OCI-LY3 (cell line): ENCODE results near the gene CLEC16A.

Experiments
- EZH2phosphoT487 ChIP-seq: fragments of 200-600 bp; shearing (Covaris generic); IDR thresholded peaks from 2 replicates; pipeline ENCODE4 v1.6.1; 2018; ENCODE audit warnings: antibody characterized with exemption, mixed run types, low read depth
- TF ChIP-seq, protein P1 (sequence below): fragments of 200-600, 300-600 bp; sonication (generic); IDR thresholded peaks from 2 replicates; pipeline ENCODE4 v1.5.1; 2014; ENCODE audit warnings: antibody characterized with exemption, low read length, low read depth

DNA sequence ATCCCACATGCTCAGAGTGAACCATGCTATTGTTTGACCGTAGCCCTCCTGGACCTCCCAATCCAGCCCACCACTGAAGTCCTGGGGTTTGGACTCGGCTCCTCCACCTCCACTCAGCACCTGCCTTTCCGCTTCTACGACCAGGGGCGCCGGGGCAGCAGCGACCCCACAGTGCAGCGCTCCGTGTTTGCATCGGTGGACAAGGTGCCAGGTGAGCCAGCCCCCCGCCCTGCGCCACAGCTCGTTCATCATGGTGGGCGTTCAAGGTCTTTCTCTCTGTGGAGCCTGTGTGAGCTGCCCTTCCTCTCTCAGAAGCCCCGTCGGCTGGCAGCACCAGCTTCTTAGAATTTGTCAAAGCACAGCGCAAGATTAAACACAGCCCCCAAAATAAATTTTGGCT lies 181.6 kb downstream of the CLEC16A start:
- TF ChIP-seq, protein P1, sequence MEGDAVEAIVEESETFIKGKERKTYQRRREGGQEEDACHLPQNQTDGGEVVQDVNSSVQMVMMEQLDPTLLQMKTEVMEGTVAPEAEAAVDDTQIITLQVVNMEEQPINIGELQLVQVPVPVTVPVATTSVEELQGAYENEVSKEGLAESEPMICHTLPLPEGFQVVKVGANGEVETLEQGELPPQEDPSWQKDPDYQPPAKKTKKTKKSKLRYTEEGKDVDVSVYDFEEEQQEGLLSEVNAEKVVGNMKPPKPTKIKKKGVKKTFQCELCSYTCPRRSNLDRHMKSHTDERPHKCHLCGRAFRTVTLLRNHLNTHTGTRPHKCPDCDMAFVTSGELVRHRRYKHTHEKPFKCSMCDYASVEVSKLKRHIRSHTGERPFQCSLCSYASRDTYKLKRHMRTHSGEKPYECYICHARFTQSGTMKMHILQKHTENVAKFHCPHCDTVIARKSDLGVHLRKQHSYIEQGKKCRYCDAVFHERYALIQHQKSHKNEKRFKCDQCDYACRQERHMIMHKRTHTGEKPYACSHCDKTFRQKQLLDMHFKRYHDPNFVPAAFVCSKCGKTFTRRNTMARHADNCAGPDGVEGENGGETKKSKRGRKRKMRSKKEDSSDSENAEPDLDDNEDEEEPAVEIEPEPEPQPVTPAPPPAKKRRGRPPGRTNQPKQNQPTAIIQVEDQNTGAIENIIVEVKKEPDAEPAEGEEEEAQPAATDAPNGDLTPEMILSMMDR = no peak
- TF ChIP-seq EZH2phosphoT487 = no peak
